ENCODE measurements around the gene AKNAD1.

The AKNAD1 gene

GRCh38 chr1:108817811-108818210 is 39.1 kb downstream of the AKNAD1 start:
- no peak overlapping the region for H3K27ac ChIP-seq (ENCODE audit: low read depth, low read length)
- no peak overlapping the region for H3K4me3 ChIP-seq (ENCODE audit: low read length)
- TF ChIP-seq EZH2phosphoT487 (IDR thresholded peaks at IDR 0.05; ENCODE audit: borderline replicate concordance, low read length) (no peak), CTCF (IDR thresholded peaks at IDR 0.05; ENCODE audit: low read depth, low read length, poor library complexity, severe bottlenecking) (no peak)
- H3K79me2 ChIP-seq (ENCODE audit: control insufficient read depth, low read length): no peaks in the 10 kb centered on the region
- no peaks in the 10 kb centered on the region for H3K9me2 ChIP-seq (replicated peaks; ENCODE audit: control insufficient read depth, low read length)
- no peaks in the 10 kb centered on the region for H3F3A ChIP-seq (ENCODE audit: control insufficient read depth, insufficient read depth)
- no peak overlapping the region for H3K4me2 ChIP-seq (ENCODE audit: low read length)
- H3K27me3 ChIP-seq (ENCODE audit: control insufficient read depth, low read length): 0 out of 2 replicates have a peak, but pooled peaks cover 4% of the 10 kb centered on the region
- H3K36me3 ChIP-seq (ENCODE audit: control insufficient read depth, low read length): no peaks in the 10 kb centered on the region
- H3K9me3 ChIP-seq (ENCODE audit: control insufficient read depth, insufficient read depth, low read length): no peaks in the 10 kb centered on the region
- H3K4me1 ChIP-seq (ENCODE audit: control insufficient read depth, low read length): no peaks in the 10 kb centered on the region
- H4K20me1 ChIP-seq (ENCODE audit: control insufficient read depth, insufficient read depth, low read depth, low read length): no peaks in the 10 kb centered on the region

GRCh38 chr1:108817016-108817415 is 39.9 kb downstream of the AKNAD1 start:
- no peak overlapping the region for H3K4me2 ChIP-seq (ENCODE audit: low read length)
- TF ChIP-seq EZH2phosphoT487 (IDR thresholded peaks at IDR 0.05; ENCODE audit: borderline replicate concordance, low read length): no peak
- no peak for TF ChIP-seq CTCF (IDR thresholded peaks at IDR 0.05; ENCODE audit: low read depth, low read length, poor library complexity, severe bottlenecking)
- H3K4me1 ChIP-seq (ENCODE audit: control insufficient read depth, low read length): no peaks in the 10 kb centered on the region
- H4K20me1 ChIP-seq (ENCODE audit: control insufficient read depth, insufficient read depth, low read depth, low read length): no peaks in the 10 kb centered on the region
- H3K79me2 ChIP-seq (ENCODE audit: control insufficient read depth, low read length): no peaks in the 10 kb centered on the region
- H3K36me3 ChIP-seq (ENCODE audit: control insufficient read depth, low read length): no peaks in the 10 kb centered on the region
- H3F3A ChIP-seq (ENCODE audit: control insufficient read depth, insufficient read depth): no peaks in the 10 kb centered on the region
- H3K9me3 ChIP-seq (ENCODE audit: control insufficient read depth, insufficient read depth, low read length): no peaks in the 10 kb centered on the region
- H3K4me3 ChIP-seq (ENCODE audit: low read length): no peak overlapping the region
- no peak overlapping the region for H3K27ac ChIP-seq (ENCODE audit: low read depth, low read length)
- H3K27me3 ChIP-seq (ENCODE audit: control insufficient read depth, low read length): 0 out of 2 replicates have a peak, but pooled peaks cover 4% of the 10 kb centered on the region
- no peaks in the 10 kb centered on the region for H3K9me2 ChIP-seq (replicated peaks; ENCODE audit: control insufficient read depth, low read length)

GRCh38 chr1:108816049-108816893 is 40.6 kb downstream of the AKNAD1 start:
- no peaks in the 10 kb centered on the region for H3K4me1 ChIP-seq (ENCODE audit: control insufficient read depth, low read length)
- H3K9me3 ChIP-seq (ENCODE audit: control insufficient read depth, insufficient read depth, low read length): no peaks in the 10 kb centered on the region
- TF ChIP-seq EZH2phosphoT487 (IDR thresholded peaks at IDR 0.05; ENCODE audit: borderline replicate concordance, low read length) (no peak), CTCF (IDR thresholded peaks at IDR 0.05; ENCODE audit: low read depth, low read length, poor library complexity, severe bottlenecking) (no peak)
- H3K9me2 ChIP-seq (replicated peaks; ENCODE audit: control insufficient read depth, low read length): no peaks in the 10 kb centered on the region
- H4K20me1 ChIP-seq (ENCODE audit: control insufficient read depth, insufficient read depth, low read depth, low read length): no peaks in the 10 kb centered on the region
- 0 out of 2 replicates have a peak, but pooled peaks cover 4% of the 10 kb centered on the region for H3K27me3 ChIP-seq (ENCODE audit: control insufficient read depth, low read length)
- no peak overlapping the region for H3K27ac ChIP-seq (ENCODE audit: low read depth, low read length)
- H3K79me2 ChIP-seq (ENCODE audit: control insufficient read depth, low read length): no peaks in the 10 kb centered on the region
- H3F3A ChIP-seq (ENCODE audit: control insufficient read depth, insufficient read depth): no peaks in the 10 kb centered on the region
- no peak overlapping the region for H3K4me2 ChIP-seq (ENCODE audit: low read length)
- H3K36me3 ChIP-seq (ENCODE audit: control insufficient read depth, low read length): no peaks in the 10 kb centered on the region
- H3K4me3 ChIP-seq (ENCODE audit: low read length): no peak overlapping the region

Data from DOHH2 (cell line).